Keratinocyte (primary cell): Measurements from ENCODE around the gene CERK.

ENCODE experiments used
- CTCF ChIP-seq, 3 experiments: IDR thresholded peaks in 1 of 3; conservative IDR thresholded peaks in 1 of 3; optimal IDR thresholded peaks in 1 of 3; 2 replicates in 2 of 3; 3 replicates in 1 of 3; pipeline versions ENCODE3 to v1.5.1; 2011; ENCODE audit warnings: low read length in 3 of 3, mild to moderate bottlenecking in 3 of 3, moderate library complexity in 2 of 3, control low read depth in 1 of 3, inconsistent platforms in 1 of 3; ENCODE audit not compliant: insufficient read depth in 2 of 3; ENCODE audit errors: extremely low read depth in 1 of 3
- EZH2 ChIP-seq: IDR thresholded peaks from one replicate; pipeline ENCODE4 v1.6.1; 2012; ENCODE audit warnings: inconsistent platforms, mild to moderate bottlenecking, low read length, moderate library complexity

DNA sequence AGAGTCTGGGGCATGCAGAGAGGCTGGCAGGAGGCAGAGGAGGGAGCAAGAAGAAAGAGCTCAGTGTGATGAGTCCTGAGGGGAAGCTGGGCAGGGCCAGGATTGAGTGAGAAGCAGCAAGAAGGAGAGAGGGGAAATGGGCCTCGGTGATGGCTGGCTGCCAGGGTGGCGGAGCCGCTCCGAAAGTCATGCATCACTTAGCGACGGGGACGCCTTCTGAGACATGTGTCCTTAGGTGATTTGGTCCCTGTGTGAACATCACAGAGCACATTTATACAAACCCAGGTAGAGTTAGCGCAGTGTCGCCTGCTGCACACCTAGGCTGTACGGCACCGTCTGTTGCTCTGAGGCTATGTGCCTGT, 39.5 kb upstream of the CERK start:
- no peak for TF ChIP-seq CTCF (optimal IDR thresholded peaks at IDR 0.05 in 1 of 3, IDR thresholded peaks at IDR 0.05 in 1 of 3, conservative IDR thresholded peaks at IDR 0.05 in 1 of 3; ENCODE audit: extremely low read depth in 1 of 3, insufficient read depth in 2 of 3, low read length in 3 of 3)
- no peak for TF ChIP-seq EZH2
